Nephron progenitor cell (in vitro differentiated cells): Measurements from ENCODE around the gene TRAPPC5.

Source experiments
- DNase-seq: peaks from one replicate; pipeline ENCODE4 v3.0.0; 2021
- H3K27ac Mint-ChIP-seq: 2 replicates; pipeline ENCODE4 v1.8.0; 2021; ENCODE audit warnings: mild to moderate bottlenecking, moderate library complexity, mixed read lengths
- H3K27me3 Mint-ChIP-seq: 2 replicates; pipeline ENCODE4 v1.8.0; 2021; ENCODE audit warnings: mild to moderate bottlenecking, low read depth, mixed read lengths; ENCODE audit not compliant: poor library complexity
- H3K36me3 Mint-ChIP-seq: 2 replicates; pipeline ENCODE4 v1.8.0; 2021; ENCODE audit warnings: low read depth, mixed read lengths
- H3K4me1 Mint-ChIP-seq: 2 replicates; pipeline ENCODE4 v1.8.0; 2021; ENCODE audit warnings: mixed read lengths
- H3K4me3 Mint-ChIP-seq: 2 replicates; pipeline ENCODE4 v1.8.0; 2021; ENCODE audit warnings: mild to moderate bottlenecking, moderate library complexity, mixed read lengths
- H3K9me3 Mint-ChIP-seq: 2 replicates; pipeline ENCODE4 v1.8.0; 2021; ENCODE audit warnings: mild to moderate bottlenecking, moderate library complexity, mixed read lengths
- CTCF ChIP-seq: fragments of 200-600 bp; sonication (generic); IDR thresholded peaks from 2 replicates; pipeline ENCODE4 v1.5.0; 2021; ENCODE audit warnings: antibody characterized with exemption

Gene TRAPPC5

DNA sequence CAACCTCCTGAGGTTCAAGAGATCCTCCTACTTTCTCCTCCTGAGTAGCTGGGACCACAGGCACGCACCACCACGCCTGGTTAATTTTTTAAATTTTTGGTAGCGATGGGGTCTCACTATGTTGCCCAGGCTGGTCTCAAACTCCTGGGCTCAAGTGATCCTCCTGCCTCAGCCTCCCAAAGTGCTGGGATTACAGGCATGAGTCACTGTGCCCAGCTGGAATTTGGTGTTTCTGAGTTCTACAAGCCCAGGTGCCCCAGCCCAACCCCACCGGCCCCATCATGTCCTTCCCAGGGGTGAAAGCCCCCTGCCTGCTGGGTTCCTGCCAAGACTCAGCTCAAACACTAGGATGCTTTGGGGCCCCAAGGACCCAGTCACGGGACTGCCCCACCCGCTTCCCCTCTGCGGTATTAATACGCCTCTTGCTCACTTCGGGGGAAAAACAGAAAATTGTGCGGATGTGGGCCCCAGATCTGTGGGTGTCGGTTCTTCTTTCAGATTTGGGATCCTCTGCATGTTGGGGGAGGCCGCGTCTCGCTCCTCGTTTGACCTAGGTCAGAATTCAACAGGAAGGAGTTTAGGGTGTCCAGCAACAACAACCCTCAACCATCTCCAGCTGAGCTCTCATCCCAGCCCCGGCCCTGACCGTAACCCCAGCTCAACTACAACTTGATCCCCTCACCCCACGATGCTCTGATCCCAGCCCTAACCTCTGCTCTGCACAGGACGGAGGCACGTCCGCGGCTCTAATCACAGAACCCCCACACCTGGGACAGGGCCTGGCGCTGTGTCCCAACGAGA is 25.0 kb downstream of the TRAPPC5 start:
- no peaks in the 10 kb centered on the region for H3K4me1 Mint-ChIP-seq
- H3K4me3 Mint-ChIP-seq = no peak overlapping the region
- DNase-seq = no peak
- peaks cover 39% of the 10 kb centered on the region for H3K27me3 Mint-ChIP-seq
- H3K36me3 Mint-ChIP-seq = no peaks in the 10 kb centered on the region
- no peak for TF ChIP-seq CTCF
- no peaks in the 10 kb centered on the region for H3K9me3 Mint-ChIP-seq
- no peak overlapping the region for H3K27ac Mint-ChIP-seq

- Mint-ChIP-seq H3K36me3 (no peaks in the 10 kb centered on the region), H3K4me3 (no peak overlapping the region), H3K27me3 (peaks cover 36% of the 10 kb centered on the region), H3K9me3 (no peaks in the 10 kb centered on the region), H3K27ac (peak overlapping the region; percentile 62), H3K4me1 (no peaks in the 10 kb centered on the region)
- no peak for TF ChIP-seq CTCF
- DNase-seq = no peak
These were observed 25.7 kb downstream of the TRAPPC5 start for GRCh38 chr19:7706188-7706954.

DNA sequence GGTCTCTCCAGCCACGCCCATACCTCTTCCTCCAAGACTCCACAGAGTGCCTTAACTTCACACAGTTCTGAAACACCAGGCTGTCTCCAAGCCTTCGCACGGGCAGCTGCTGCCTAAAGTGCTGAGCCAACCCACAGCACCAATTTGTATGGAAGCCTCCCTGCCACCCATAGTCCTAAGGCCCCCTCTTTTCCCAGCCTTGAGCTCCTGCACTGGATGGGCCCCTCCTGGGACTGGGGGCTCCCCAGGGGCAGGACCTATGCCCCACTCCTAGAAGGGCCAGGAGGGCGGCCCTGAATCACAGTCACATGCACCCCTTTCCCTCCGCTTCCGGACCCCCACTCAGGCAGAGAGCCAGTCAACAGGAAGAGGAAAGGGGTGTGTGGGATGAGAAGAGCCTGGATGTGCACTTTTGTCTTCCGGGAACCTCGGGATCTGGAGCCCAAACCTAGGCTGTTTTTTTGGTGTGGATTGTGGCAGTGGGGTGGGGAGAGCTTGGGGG is 26.4 kb downstream of the TRAPPC5 start:
- no peaks in the 10 kb centered on the region for H3K9me3 Mint-ChIP-seq
- H3K4me1 Mint-ChIP-seq = no peaks in the 10 kb centered on the region
- no peaks in the 10 kb centered on the region for H3K36me3 Mint-ChIP-seq
- no peak overlapping the region for H3K27ac Mint-ChIP-seq
- DNase-seq = no peak
- no peak for TF ChIP-seq CTCF
- no peak overlapping the region for H3K4me3 Mint-ChIP-seq
- peaks cover 35% of the 10 kb centered on the region for H3K27me3 Mint-ChIP-seq

DNA sequence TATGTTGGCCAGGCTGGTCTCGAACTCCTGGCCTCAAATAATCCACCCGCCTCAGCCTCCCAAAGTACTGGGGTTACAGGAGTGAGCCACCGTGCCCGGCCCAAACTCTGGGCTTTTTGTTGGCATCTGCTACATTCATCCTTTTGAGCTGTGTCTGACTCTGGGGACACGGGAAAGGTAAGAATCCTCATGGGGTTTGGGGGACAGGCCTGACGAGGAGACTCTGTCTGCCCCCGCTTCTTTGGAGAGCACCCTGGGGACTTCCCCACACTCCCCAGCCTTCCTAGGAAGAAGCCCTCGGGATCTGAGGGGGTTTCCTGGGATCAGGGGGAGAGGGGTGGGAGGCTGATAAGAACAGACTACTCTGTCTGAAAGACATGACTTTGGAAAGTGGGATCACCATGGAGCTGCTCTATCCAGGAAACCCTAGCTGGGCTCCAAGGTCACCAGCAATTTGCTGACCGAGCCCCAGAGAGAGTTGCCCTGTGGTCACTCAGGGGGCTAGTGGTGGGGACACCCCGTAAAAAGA is 29.4 kb downstream of the TRAPPC5 start:
- DNase-seq = no peak
- H3K4me3 Mint-ChIP-seq = no peak overlapping the region
- TF ChIP-seq CTCF = no peak
- no peaks in the 10 kb centered on the region for H3K4me1 Mint-ChIP-seq
- peaks cover 13% of the 10 kb centered on the region for H3K27me3 Mint-ChIP-seq
- H3K36me3 Mint-ChIP-seq = no peaks in the 10 kb centered on the region
- no peaks in the 10 kb centered on the region for H3K9me3 Mint-ChIP-seq
- H3K27ac Mint-ChIP-seq = no peak overlapping the region

DNA sequence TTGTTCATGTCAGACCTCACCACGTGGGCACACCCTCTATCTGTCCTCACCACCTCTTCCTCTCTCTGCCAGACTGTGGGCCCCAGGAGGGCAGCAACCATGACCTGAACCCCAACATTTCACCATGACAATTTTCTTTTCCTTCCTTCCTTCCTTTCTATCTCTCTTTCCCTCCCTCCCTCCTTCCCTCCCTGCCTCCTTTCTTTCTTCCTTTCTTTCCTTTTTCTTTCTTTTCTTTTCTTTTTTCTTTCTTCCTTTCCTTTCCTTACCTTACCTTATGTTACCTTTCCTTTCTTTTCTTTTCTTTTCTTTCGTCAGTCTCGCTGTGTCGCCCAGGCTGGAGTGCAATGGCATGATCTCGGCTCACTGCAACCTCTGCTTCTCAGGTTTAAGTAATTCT is 30.0 kb downstream of the TRAPPC5 start:
- Mint-ChIP-seq H3K27me3 (peaks cover 8% of the 10 kb centered on the region), H3K4me3 (no peak overlapping the region), H3K27ac (peak overlapping the region; percentile 12), H3K36me3 (no peaks in the 10 kb centered on the region), H3K9me3 (no peaks in the 10 kb centered on the region), H3K4me1 (no peaks in the 10 kb centered on the region)
- no peak for TF ChIP-seq CTCF
- DNase-seq = no peak
